HG02943 (cell line): ENCODE data around the gene CRLF1.

ENCODE experiments used
- ATAC-seq: cut with Tn5 transposase; IDR thresholded peaks from one replicate; pipeline ENCODE4 v1.9.1; 2021; ENCODE audit warnings: mild to moderate bottlenecking, low read depth, moderate library complexity; ENCODE audit not compliant: unreplicated experiment

CRLF1 gene

DNA sequence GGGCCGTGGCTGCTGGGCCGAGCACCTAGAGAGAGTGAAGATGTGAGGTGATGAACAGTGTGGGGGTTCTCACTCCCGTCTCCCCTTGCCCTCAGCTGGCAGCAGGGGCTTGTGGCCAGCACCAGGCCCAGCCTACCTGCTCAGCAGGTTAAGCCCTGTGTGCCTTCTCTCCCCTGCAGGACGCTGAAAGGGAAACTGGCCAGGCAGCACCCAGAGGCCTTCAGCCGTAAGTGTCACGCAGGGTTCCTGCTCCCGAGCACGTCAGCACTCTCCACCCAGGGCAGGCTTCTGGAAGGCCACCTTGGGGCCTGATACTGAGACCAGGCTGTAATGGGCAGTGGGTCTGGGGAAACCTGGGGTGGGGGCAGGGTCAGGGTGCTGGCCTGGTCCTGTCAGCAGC lies 39.6 kb downstream of the CRLF1 start:
- no peak for ATAC-seq

DNA sequence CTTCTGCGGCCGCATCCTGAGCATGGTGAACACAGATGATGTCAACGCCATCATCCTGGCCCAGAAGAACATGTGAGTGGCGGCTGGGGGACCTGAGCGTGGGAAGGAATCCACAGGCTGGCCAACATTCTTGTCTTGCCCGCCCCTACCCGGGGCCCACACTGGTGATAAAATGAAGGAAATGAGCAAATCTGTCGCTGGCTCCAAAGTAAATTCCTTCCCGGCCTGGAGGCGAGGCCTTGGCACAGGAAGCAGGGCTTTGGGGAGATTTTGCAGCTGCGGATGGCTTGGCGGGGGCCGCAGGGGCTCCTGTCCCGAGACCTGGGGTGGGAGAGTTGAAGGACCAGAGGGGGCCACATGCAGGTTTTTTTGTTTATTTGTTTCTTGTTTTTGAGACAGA lies 44.5 kb downstream of the CRLF1 start:
- ATAC-seq: no peak

DNA sequence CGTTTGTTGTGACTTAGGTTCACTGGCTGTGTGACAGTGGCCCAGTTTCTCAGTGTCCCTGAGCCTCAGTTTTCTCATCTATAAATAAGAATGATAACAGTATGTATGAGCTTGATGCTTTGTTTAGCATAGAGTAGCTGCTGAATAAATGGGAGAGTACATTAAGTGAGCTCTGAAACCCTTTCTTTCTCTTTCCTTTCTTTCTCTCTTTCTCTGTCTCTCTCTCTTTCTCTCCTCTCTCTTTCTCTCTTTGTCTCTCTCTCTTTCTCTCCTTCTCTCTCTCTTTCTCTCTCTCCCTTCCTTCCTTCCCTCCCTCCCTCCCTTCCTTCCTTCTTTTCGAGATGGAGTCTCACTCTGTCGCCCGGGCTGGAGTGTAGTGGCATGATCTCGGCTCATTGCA lies 46.9 kb downstream of the CRLF1 start:
- no peak for ATAC-seq

DNA sequence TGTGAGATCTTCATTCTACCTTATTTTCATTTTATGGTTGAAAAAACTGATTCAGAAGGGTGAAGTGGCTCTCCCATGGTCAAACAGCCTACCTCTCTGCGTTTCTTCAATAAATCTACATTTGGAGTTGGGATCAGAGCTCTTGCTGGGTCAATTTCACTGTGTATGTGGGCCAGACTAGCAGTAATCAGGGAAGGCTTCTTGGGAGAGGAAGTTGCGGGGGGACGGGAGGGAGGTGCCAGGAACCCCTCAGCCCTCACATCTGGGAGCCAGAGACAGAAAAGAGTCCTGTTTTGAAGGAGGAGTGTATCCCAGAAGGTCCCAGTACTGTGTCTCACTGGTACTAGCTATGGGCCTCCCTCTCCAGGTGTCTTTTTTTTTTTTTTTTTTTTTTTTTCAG lies 48.0 kb downstream of the CRLF1 start:
- no peak for ATAC-seq

DNA sequence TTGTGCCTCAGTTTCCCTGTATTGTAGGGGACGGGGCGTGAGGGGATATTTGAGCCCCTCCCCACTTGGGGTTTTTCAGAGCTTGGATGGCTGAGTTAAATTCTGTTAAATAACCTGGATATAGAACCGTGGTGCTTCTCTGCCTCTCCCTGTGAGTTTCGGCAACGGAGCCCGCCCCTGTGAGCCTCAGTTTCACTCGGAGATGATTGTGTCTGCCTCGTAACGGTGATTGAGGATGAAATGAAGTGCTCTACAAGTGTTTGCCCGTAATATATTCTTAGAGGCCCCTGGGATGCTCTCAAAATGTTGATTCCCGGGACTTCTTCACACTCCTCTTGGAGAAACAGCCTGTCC lies 48.4 kb downstream of the CRLF1 start:
- ATAC-seq: no peak

DNA sequence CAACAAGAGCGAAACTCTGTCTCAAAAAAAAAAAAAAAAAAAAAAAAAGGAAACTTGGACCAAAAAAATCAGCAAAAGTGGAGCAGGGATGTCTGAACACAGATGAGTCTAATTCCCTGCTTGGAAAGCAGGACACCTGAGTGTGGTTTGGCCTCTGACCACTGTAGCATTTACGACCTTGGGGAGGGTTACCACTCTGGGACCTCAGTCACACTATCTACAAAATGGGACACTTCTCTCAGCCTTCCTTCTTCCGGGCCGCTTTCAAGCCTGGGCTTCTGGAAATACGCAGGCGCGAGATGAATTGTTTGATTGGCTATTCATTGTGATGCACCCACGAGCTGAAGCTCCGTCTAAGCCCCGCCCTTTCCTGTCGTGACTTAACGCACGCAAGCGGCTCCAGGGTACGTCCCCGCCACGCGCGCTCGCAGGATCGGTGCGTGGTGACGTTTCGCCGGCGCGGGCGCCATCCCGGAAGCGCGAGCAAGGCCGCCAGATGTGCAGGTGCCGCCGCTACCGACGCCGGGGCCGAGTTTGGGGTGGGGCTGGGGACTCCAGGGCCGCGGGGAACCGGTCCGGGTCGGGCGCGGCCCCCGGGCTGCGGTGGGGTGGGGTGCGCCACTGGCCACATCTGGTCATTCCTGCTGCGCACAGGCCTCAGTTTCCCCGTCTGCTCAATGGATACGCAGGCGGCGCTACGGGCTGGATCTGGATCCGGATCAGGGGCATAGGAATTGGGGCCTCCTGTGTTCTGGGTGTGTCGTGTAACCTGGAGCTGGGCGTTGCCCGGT lies 49.0 kb downstream of the CRLF1 start, which contains the start of gene KXD1:
TSS of gene KXD1 (plus strand) at position 460 of the 791 bp plus-strand sequence. CDS start 4,187 bp downstream, outside the sequence.
- ATAC-seq: peak; percentile 92

DNA sequence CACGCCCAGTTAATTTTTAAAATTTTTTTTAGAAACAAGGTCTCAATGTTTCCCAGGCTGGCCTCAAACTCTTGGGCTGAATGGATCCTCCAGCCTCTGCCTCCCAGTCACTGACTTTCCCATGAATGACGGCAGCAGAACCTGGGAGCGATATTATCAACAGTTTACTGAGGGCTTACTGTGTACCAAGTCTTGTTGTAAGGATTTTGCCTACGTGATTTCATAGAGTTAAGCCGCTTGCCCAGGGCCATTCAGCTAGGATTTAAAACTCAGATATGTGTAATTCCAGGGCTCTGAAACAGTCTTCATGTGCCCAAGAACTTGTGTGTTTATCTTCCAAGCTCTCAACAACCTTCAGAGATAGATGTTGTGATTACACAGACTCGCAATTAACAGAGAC lies 55.0 kb downstream of the CRLF1 start:
- no peak for ATAC-seq

DNA sequence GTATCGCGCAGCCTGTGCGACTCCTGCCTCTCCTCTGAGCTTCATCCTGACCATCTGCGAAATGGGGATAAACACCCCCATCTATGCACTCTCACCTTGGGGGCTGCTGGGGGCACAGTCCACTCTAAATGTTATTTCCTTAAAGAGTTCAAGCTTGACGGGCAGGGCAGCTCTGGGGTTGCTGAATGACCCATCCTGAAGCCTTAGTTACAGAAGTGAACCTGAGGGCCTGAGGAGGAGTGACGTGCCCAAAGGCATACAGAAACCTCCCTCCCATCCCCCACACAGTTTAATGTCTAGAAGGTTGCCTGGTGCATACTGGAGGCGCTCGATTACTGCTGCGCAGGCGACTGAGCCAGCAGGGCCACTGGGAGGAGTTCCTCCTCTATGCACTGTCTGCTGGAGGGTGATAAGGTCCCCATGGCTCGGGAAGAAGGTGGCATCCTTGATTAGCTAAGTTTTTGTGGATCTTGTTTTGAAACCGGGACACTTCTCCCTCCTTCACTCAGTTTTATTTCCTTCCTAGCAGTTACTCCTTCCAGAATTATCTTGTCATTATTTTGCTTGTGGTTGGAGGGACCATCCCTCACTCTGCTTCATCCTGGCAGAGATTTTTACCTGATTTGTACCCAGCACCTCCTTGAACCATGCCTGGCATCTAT lies 62.7 kb downstream of the CRLF1 start:
- peak; percentile 41 for ATAC-seq
